ENCODE measurements around the gene EHD1.

GRCh38 chr11:64925536-64926436 lies 47.4 kb upstream of the EHD1 start:
- TF ChIP-seq, protein P1, sequence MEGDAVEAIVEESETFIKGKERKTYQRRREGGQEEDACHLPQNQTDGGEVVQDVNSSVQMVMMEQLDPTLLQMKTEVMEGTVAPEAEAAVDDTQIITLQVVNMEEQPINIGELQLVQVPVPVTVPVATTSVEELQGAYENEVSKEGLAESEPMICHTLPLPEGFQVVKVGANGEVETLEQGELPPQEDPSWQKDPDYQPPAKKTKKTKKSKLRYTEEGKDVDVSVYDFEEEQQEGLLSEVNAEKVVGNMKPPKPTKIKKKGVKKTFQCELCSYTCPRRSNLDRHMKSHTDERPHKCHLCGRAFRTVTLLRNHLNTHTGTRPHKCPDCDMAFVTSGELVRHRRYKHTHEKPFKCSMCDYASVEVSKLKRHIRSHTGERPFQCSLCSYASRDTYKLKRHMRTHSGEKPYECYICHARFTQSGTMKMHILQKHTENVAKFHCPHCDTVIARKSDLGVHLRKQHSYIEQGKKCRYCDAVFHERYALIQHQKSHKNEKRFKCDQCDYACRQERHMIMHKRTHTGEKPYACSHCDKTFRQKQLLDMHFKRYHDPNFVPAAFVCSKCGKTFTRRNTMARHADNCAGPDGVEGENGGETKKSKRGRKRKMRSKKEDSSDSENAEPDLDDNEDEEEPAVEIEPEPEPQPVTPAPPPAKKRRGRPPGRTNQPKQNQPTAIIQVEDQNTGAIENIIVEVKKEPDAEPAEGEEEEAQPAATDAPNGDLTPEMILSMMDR (IDR thresholded peaks at IDR 0.05), result no peak
- no peak for TF ChIP-seq POLR2A (IDR thresholded peaks at IDR 0.05)

Data from esophagus squamous epithelium (tissue), 4 donors.